GM21576 (cell line): ENCODE measurements around the gene JAKMIP3.
A peak's percentile ranks its signal among the peaks of the same experiment; 100 is the strongest.

ENCODE experiments used
- ATAC-seq: cut with Tn5 transposase; IDR thresholded peaks from one replicate; pipeline ENCODE4 v1.9.1; 2021; ENCODE audit warnings: mild to moderate bottlenecking, moderate library complexity; ENCODE audit not compliant: unreplicated experiment

Gene JAKMIP3

GRCh38 chr10:132065491-132066105, at the start of gene JAKMIP3:
Gene JAKMIP3 (plus strand): TSS chr10:132065946. CDS start chr10:132104809, 38,863 bp downstream.
- no peak for ATAC-seq

DNA sequence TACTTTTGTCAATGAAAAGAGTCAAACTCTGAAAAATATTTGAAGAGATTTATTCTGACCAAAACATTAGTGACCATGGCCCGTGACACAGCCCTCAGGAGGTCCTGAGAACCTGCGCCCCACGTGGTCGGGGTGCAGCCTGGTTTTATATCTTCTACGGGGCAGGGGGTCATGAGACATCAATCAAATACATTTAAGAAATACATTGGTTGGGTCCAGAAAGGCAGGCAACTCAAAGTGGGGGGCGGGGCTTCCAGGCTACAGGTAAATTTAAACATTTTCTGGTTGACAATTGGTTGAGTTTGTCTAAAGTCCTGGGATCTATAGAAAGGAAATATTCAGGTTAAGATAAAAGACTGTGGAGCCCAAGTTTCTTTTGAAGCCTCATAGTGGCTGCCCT, 49.2 kb upstream of the JAKMIP3 start:
- no peak for ATAC-seq

DNA sequence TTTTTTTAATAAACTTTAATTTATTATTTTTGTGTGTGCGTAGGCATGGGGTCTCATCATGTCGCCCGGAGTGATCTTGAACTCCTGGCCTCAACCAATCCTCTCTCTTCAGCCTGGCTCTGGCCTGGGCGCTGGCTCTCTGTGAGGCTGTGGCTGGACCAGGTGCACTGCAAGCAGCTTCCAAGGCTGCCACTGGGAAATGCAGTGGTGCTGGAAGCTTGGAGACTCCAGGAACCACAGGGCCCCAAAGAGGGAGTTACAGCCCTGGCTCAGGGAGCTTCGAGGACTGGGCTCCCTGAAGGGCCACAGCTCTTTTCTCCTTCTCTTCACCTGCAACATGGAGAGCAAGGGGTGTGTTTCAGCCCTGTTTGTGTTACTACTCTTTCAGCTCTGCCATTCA, 47.3 kb upstream of the JAKMIP3 start:
- no peak for ATAC-seq

DNA sequence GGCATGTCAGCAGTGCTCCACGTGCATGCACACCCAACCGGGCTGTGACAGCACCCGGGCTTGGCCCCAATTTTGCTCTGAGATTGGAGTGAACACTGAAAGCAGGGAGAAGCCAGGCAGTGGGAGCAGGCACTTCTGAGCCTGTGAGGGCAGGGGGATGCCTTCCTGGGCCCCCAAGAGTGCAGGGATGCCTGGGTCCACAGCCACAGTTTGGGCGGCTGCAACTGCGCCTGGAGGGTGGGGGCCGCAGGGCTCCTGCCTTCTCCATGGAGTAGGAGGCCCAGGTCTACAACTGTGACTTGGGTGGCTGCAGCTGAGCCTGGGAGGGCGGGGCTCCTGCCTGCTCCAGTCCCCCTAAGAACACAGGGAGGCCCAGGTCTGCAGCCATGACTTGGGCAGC, 46.4 kb upstream of the JAKMIP3 start:
- ATAC-seq, result no peak

DNA sequence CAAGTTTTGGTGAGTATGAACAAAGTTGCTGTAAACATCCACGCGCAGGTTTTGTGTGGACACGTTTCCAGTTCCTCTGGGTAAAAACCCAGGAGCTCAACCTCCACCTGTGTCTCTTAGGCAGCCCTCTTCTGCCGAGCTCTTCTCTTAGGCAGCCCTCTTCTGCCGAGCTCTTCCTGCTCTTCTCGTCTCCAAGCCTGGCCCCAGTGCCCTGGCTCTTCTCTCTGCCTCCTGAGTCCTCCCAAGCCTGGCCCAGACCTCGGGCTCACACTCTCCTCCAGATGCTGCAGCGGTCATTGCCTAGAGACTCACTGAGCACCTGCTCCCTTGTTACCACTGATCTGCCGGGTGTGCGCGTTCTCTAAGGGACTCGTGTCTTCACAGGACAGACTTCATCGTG, 45.3 kb upstream of the JAKMIP3 start:
- ATAC-seq, result no peak

DNA sequence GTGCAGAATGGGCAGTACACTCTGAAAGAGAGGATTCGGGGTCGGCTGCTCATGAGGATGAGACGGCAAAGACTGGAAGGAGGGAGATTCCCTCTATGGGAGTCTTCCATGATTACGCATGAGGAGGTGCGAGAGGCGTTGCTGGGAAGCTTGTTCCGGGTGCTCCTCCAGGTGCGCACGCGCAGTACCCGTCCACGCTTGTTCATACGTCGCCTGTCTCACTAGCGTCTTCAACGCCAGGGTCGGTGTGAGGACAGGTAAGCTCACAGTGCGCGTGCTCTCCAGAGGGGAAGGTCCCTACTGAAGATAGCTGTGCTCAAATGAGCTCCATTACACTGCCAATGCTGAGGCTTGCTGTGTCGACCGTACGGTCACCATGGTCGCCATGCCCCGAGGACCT, 44.7 kb upstream of the JAKMIP3 start:
- no peak for ATAC-seq

DNA sequence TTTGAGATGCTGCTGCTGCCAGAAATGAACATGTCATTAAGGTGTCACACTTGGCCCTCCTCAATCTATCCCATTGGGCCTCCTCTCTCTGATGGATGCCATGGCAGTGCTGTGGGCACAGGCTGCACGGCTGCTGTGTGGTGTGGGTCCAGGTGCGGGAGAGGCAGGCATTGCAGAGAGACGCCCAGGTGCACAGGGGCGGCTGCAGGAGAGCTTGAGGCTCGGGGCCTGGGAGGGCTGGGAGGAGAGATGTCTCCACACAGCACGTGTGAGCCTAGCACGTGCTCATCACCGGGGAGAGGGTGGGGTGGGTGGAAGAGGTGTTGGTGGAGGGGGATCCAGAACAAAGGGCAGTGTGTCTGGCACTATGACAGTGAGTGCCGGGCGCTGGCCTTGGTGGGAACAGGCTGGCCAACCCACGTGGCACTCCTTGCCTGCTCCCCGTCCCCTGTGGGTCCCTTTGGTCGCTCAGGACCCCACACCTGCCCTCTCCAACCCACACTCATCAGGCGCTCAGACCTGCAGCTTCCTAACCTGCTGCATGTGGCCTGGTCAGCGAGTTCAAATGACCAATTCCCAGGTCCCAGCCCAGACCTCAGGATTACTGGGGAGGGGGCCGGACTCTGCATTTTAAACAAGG, 44.1 kb upstream of the JAKMIP3 start:
- ATAC-seq, result no peak

DNA sequence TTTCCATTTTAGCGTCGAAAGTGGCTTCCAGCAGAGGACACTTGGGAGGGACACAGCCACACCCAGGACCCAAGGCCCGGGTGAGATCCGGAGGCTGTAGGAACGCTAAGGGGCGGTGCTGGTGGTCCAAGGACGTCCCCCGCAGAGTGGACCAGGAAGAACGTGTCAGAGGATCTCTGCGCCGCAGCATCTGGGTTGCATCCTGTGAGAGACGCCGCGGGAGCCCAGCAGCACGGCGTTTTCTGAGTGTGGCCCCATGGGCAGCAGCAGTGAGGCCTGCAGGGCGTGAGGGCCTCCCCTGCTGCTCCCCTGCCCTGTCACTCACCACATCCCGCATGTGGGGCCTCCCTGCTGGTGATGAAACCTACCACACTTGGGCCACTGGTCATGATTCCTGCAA, 43.5 kb upstream of the JAKMIP3 start:
- ATAC-seq, result no peak

DNA sequence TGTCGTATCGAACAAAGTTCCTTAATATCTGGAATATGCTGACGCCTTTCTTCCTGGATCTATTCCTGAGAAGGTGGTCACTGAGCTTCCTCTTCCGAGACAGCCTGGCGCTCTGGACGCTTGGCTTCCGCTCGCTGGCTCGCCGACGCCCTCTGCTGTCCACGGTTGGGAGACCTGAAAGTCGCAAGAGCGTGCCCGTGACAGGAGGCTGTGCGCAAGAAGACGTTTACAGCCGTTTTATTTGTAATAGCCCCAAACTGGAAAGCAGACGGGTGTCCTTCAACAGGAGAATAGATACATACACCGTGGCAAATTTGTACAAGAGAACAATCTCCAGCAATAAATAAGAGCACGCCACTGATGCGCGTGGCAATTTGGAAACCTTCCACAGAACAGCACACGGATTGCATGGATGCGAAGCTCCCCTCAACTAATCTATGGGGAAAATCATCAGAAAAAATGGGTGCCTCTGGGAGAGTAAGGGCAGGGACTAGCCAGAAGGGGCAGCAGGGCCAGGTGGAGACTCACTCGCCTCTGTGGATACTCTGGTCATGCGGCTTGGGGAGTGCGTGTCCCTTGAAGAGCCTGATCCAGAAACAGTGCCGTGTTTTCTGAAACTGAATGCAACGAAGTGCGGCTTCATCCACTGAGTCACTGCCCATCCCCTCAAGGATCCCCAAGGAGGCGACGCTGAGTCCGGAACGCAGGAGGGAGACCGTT, 42.5 kb upstream of the JAKMIP3 start:
- peak; percentile 81 for ATAC-seq

GRCh38 chr10:132027423-132027983, 38.2 kb upstream of the JAKMIP3 start:
- ATAC-seq, result no peak

DNA sequence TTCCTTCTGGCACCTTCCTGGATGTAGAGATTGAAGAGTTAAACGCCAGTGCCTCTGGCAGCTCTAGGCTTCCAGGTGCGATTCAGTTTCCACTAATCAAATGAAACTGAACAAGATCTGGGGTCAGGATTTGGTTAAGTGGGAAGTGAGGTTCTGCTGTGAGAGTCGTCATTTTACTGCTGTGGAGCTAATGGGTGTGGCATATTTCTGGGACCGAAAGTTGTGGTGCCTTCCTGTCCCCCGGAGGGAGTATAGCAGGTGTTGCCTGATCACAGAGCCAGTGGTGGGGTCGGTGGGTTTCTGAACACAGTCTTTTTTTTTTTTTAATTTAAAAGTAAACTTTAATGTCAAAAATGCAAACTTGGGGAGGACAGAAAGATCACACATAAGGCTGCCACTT, 37.0 kb upstream of the JAKMIP3 start:
- no peak for ATAC-seq

DNA sequence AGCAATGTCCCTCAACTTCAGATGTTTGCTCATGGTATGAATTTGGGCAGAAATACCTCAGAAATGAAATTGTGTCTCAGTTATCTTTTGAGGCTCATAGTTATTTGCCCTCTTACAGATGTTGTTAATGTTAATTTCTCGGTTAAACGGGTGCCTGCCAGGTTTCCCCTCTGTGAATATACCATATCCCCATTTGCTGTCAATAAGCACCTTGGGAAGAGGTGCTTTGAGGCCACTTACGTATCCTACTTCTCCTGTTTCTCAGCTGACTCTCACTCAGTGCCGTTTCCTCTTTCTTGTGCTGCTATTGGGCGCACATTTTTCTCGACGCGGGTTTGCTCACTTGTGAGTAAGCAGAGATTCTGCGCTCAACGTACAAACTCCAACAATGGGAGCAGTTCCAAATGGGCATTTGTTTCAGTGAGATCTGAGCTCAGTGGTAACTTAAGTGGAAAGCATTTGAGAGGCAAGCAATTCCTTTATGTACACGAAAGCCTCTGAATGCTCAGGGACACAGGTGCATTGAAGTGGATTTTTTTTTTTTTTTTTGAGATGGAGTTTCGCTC, 34.8 kb upstream of the JAKMIP3 start:
- no peak for ATAC-seq

- ATAC-seq, result no peak
Measured at GRCh38 chr10:132033632-132034031, 32.1 kb upstream of the JAKMIP3 start.

DNA sequence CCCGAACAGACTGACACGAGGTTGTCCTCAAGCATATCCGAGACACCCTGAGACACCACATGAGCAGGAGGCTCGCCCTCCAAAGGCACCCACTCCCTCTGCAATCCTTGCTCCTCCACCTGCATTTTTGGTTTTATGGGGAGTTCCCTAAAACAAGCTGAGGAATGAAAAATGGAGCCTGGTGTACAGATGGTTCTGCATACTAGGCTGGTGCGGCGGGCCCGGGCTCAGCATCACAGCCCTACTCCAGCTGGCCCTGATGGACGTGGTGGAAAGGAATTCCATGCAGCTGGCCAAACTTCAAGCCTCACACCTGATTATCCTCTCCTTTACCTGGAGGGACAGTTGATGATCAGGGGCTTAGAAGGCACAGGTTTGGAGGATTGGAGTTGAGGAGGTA, 30.3 kb upstream of the JAKMIP3 start:
- ATAC-seq, result no peak

DNA sequence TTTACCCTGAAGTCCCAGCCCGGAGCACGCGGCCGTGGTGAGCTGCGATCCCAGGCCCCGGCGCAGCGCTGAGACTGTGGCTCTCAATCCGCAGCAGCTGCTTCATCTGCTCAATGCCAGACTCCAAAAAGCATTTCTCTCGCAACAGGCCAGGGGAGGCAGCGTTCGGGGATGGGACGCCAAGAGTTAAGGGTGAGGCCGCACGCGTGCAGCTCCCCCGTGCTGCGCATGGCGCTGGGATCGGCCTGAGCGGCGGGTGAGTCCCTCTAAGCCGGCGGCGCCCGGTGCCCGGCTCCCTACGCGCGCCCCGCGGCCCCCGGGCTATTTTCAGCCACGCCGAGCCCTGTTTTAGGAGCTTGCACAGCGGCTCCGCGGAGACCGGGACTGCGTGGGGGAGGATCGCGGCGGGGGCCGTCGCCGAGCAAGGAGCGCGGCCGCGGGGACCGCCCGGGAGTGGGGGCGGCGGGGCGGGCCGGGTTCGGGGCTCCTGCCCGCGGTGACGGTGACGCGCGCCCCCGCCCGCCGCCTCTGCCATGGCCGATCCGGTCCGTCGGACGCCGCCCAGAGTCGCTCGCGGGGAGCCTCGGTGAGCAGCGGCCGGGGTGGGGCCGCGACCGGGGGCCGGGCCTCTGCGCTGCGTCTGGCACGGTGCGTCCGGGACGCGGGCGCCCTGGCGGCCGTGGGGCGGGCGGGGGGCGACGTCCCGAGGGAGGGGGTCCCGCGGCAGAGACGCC, 29.4 kb upstream of the JAKMIP3 start:
- no peak for ATAC-seq

GRCh38 chr10:132036887-132037675, 28.7 kb upstream of the JAKMIP3 start:
- ATAC-seq, result no peak

DNA sequence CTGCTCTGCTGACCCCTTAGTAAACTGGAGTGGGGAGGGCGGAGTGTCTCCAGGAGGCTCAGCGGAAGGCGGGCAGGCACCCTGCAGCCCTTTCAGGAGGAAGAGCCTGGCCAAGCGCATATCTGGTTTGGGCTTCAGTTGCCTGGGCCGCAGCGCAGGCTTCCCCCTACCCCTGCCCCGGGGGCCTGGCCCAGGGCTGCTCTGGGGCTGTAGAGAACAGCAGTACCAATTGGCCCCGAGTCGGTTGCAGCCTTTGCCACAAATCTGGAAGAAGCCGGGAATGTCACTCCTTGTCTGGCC, 28.1 kb upstream of the JAKMIP3 start:
- ATAC-seq, result no peak

DNA sequence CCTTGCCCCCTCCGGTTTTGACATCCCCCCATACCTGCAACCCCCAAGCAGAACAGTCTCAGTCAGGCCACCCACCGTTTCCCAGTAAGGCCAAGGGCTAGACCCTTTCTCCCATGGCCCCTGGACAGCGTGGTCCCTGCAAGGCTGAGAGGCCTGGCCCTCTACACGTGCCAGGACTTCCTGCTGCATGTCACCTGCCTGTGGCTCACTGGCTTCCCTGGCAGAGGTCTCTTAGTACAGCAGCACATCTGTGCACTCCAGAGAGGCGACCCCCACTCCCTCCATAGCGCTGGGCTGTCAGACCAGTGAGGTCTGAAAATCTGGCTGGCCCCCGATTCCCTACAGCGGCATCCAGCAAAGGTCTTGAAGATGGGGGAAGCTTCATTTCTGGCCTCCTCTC, 26.4 kb upstream of the JAKMIP3 start:
- no peak for ATAC-seq

GRCh38 chr10:132040046-132040445, 25.7 kb upstream of the JAKMIP3 start:
- no peak for ATAC-seq

- ATAC-seq, result no peak
Measured at GRCh38 chr10:132041340-132041739, 24.4 kb upstream of the JAKMIP3 start.
